PC-9 (cell line): Measurements from ENCODE around the gene CRAMP1. TPM values are rescaled to one million over a fixed set of nuclear protein-coding genes. Genes with fewer than 3 reads are reported as not detected.

ENCODE experiments used
- BruUV-seq: library from RNA; stranded (reverse); fragments of 400-500 nt; replicated peaks from 2 replicates; lab custom pipeline; 2021; lab: Mats Ljungman, UMichigan
- CTCF ChIA-PET: fragments of 300-600 bp; sonication (Branson Sonifier 250); formaldehyde crosslinking; loops from one replicate; lab custom pipeline; 2022; ENCODE audit warnings: antibody characterized with exemption; lab: Charles Lee
- POLR2A ChIA-PET: fragments of 300-600 bp; sonication (Branson Sonifier 250); formaldehyde crosslinking; loops from one replicate; lab custom pipeline; 2022; ENCODE audit warnings: antibody characterized with exemption; ENCODE audit not compliant: unreplicated experiment; lab: Charles Lee
- DNase-seq, 2 experiments: peaks; one replicate each; pipeline versions ENCODE4 v3.0.0 to v3.0.0-alpha.2; 2015 to 2022; ENCODE audit warnings: mixed read lengths in 1 of 2
- H2AFZ ChIP-seq: fragments of 200-600 bp; sonication (generic); 2 replicates; pipeline ENCODE4 v1.8.1; 2017; ENCODE audit warnings: antibody characterized with exemption
- H3F3A ChIP-seq: fragments of 200-600 bp; sonication (generic); 2 replicates; pipeline ENCODE4 v1.8.1; 2017; ENCODE audit warnings: antibody characterized with exemption, mild to moderate bottlenecking, low read depth; ENCODE audit not compliant: insufficient read depth
- H3K27ac ChIP-seq: fragments of 200-600 bp; sonication (generic); 2 replicates; pipeline ENCODE4 v1.6.1; 2016; ENCODE audit warnings: mixed run types
- H3K27me3 ChIP-seq: fragments of 200-600 bp; sonication (generic); 2 replicates; pipeline ENCODE4 v1.6.1; 2016; ENCODE audit warnings: low read depth, mixed run types; ENCODE audit not compliant: insufficient read depth
- H3K36me3 ChIP-seq: fragments of 200-600 bp; sonication (generic); 2 replicates; pipeline ENCODE4 v1.6.1; 2016; ENCODE audit warnings: low read depth, mixed run types
- H3K4me1 ChIP-seq: fragments of 200-600 bp; sonication (generic); replicated peaks from 2 replicates; pipeline ENCODE4 v1.6.1; 2016; ENCODE audit warnings: mixed run types; ENCODE audit not compliant: insufficient read depth
- H3K4me2 ChIP-seq: fragments of 200-600 bp; sonication (generic); 2 replicates; pipeline ENCODE4 v1.6.1; 2017; ENCODE audit warnings: mixed run types
- H3K4me3 ChIP-seq: fragments of 200-600 bp; sonication (generic); 2 replicates; pipeline ENCODE4 v1.6.1; 2016; ENCODE audit warnings: mixed run types
- H3K79me2 ChIP-seq: fragments of 200-600 bp; sonication (generic); 2 replicates; pipeline ENCODE4 v1.6.1; 2017; ENCODE audit warnings: low read depth, mixed run types
- H3K9me2 ChIP-seq: fragments of 200-600 bp; sonication (generic); 2 replicates; pipeline ENCODE4 v1.8.1; 2017; ENCODE audit warnings: mild to moderate bottlenecking; ENCODE audit not compliant: insufficient read depth
- H3K9me3 ChIP-seq: fragments of 200-600 bp; sonication (generic); 2 replicates; pipeline ENCODE4 v1.8.1; 2016; ENCODE audit warnings: low read depth; ENCODE audit not compliant: insufficient read depth
- H4K20me1 ChIP-seq: fragments of 200-600 bp; sonication (generic); 2 replicates; pipeline ENCODE4 v1.8.1; 2017; ENCODE audit not compliant: insufficient read depth
- CTCF ChIP-seq: fragments of 200-600 bp; sonication (generic); conservative IDR thresholded peaks from 2 replicates; pipeline ENCODE4 v1.6.1; 2017; ENCODE audit warnings: mixed run types, antibody characterized with exemption, mild to moderate bottlenecking, moderate library complexity
- EZH2 ChIP-seq: fragments of 200-600 bp; sonication (generic); IDR thresholded peaks from 2 replicates; pipeline ENCODE4 v1.8.0; 2017; ENCODE audit warnings: antibody characterized with exemption, low read depth
- intact Hi-C: fragments of 100-400 bp; cut with micrococcal nuclease; formaldehyde crosslinking; loops from one replicate; pipeline ENCODE4 v1.10.0; 2022; ENCODE audit not compliant: unreplicated experiment
- total RNA-seq: library from RNA; stranded (reverse); gene quantifications from 2 replicates; pipeline ENCODE4 v1.2.3, GENCODE V29; 2021

CRAMP1 gene
- total RNA-seq, 1 experiment from 2014 or later = 22.7 TPM

GRCh38 chr16:1655269-1655807 is 43.2 kb downstream of the CRAMP1 start:
- H3K79me2 ChIP-seq = no peaks in the 10 kb centered on the region
- no peak overlapping the region for H3K4me3 ChIP-seq
- POLR2A ChIA-PET = no interaction called here
- no peak overlapping the region for H3K4me2 ChIP-seq
- CTCF ChIA-PET = no interaction called here
- no peaks in the 10 kb centered on the region for H3K27me3 ChIP-seq
- peaks cover 6% of the 10 kb centered on the region for H3K36me3 ChIP-seq
- no peak overlapping the region for H2AFZ ChIP-seq
- H3K9me3 ChIP-seq = no peaks in the 10 kb centered on the region
- H3K9me2 ChIP-seq = no peaks in the 10 kb centered on the region
- DNase-seq = no peak
- BruUV-seq = no TSS peak
- intact Hi-C loops = no loop called here
- no peak for TF ChIP-seq EZH2
- no peak for TF ChIP-seq CTCF
- H4K20me1 ChIP-seq = 0 out of 2 replicates have a peak, but pooled peaks cover 2% of the 10 kb centered on the region
- no peaks in the 10 kb centered on the region for H3K4me1 ChIP-seq
- H3F3A ChIP-seq = peaks cover 15% of the 10 kb centered on the region
- H3K27ac ChIP-seq = no peak overlapping the region

- ChIA-PET CTCF (no interaction called here), POLR2A (no interaction called here)
- no peaks in the 10 kb centered on the region for H3K9me2 ChIP-seq
- H3K4me1 ChIP-seq = no peaks in the 10 kb centered on the region
- H3F3A ChIP-seq = peaks cover 7% of the 10 kb centered on the region
- no peak overlapping the region for H3K4me2 ChIP-seq
- no peak overlapping the region for H3K27ac ChIP-seq
- no peaks in the 10 kb centered on the region for H3K9me3 ChIP-seq
- DNase-seq = no peak
- H3K27me3 ChIP-seq = no peaks in the 10 kb centered on the region
- BruUV-seq = no TSS peak
- H4K20me1 ChIP-seq = no peaks in the 10 kb centered on the region
- intact Hi-C loops = no loop called here
- TF ChIP-seq CTCF (no peak), EZH2 (no peak)
- no peaks in the 10 kb centered on the region for H3K36me3 ChIP-seq
- no peak overlapping the region for H3K4me3 ChIP-seq
- no peak overlapping the region for H2AFZ ChIP-seq
- H3K79me2 ChIP-seq = no peaks in the 10 kb centered on the region
Observed at GRCh38 chr16:1655909-1656807, 44.0 kb downstream of the CRAMP1 start.

- Histone ChIP-seq H3K9me3 (no peaks in the 10 kb centered on the region), H3K27me3 (no peaks in the 10 kb centered on the region), H3K36me3 (peaks cover 3% of the 10 kb centered on the region; the same call in 1 of the 2 replicates), H2AFZ (no peak overlapping the region), H3K27ac (no peak overlapping the region), H3K79me2 (no peaks in the 10 kb centered on the region), H4K20me1 (no peaks in the 10 kb centered on the region), H3K4me3 (no peak overlapping the region), H3K4me2 (no peak overlapping the region), H3K4me1 (no peaks in the 10 kb centered on the region), H3F3A (no peaks in the 10 kb centered on the region), H3K9me2 (no peaks in the 10 kb centered on the region)
- POLR2A ChIA-PET = no interaction called here
- no peak for TF ChIP-seq CTCF
- TF ChIP-seq EZH2 = no peak
- BruUV-seq = no TSS peak
- CTCF ChIA-PET = no interaction called here
- no peak for DNase-seq
- intact Hi-C loops = no loop called here
Observed at GRCh38 chr16:1656808-1657617, 44.9 kb downstream of the CRAMP1 start.
